Inflammatory macrophage treated with lipopolysaccharide for 1 hour (primary cell): ENCODE data around the gene PDLIM3.

Experiments used
- DNase-seq, 2 donors: peaks; one replicate each; pipeline ENCODE4 v3.0.0-alpha.2; 2020 to 2022

PDLIM3 gene

GRCh38 chr4:185468999-185469398 is 66.3 kb downstream of the PDLIM3 start:
- DNase-seq = no peak

GRCh38 chr4:185467991-185468390 is 67.3 kb downstream of the PDLIM3 start:
- DNase-seq = no peak

- DNase-seq = no peak
These were observed 68.2 kb downstream of the PDLIM3 start for GRCh38 chr4:185467101-185467500.

- DNase-seq = no peak
These were observed 69.6 kb downstream of the PDLIM3 start for GRCh38 chr4:185465707-185466106.

- DNase-seq = no peak
These were observed 70.4 kb downstream of the PDLIM3 start for GRCh38 chr4:185464887-185465286.

- no peak for DNase-seq
These were observed 71.1 kb downstream of the PDLIM3 start for GRCh38 chr4:185464183-185464582.

GRCh38 chr4:185463541-185463940 is 71.8 kb downstream of the PDLIM3 start:
- no peak for DNase-seq

- DNase-seq = no peak
These were observed 73.7 kb downstream of the PDLIM3 start for GRCh38 chr4:185461565-185461964.

GRCh38 chr4:185457136-185457535 is 78.2 kb downstream of the PDLIM3 start:
- DNase-seq = no peak

GRCh38 chr4:185456131-185456530 is 79.2 kb downstream of the PDLIM3 start:
- DNase-seq = no peak
